PC-9 (cell line): Measurements from ENCODE around the gene RALBP1.

Experiments
- CTCF ChIP-seq: fragments of 200-600 bp; sonication (generic); conservative IDR thresholded peaks from 2 replicates; pipeline ENCODE4 v1.6.1; 2017; ENCODE audit warnings: mixed run types, antibody characterized with exemption, mild to moderate bottlenecking, moderate library complexity
- EZH2 ChIP-seq: fragments of 200-600 bp; sonication (generic); IDR thresholded peaks from 2 replicates; pipeline ENCODE4 v1.8.0; 2017; ENCODE audit warnings: antibody characterized with exemption, low read depth

GRCh38 chr18:9522952-9523351 is 47.6 kb downstream of the RALBP1 start:
- TF ChIP-seq CTCF (no peak), EZH2 (no peak)
